Heart right ventricle (tissue), 16 donors: Measurements from ENCODE around the gene PPP1R15A. TPM values are rescaled to one million over a fixed set of nuclear protein-coding genes. Genes with fewer than 3 reads are reported as not detected.
"Not testable (repeated sequence)": the region's sequence is repeated elsewhere in the genome, so short reads cannot be mapped to it uniquely, and the experiment has no call there.

Source experiments
- ATAC-seq, 8 donors: fragments of 200-7000 bp; cut with Tn5 transposase; one replicate each; pipeline ENCODE4 v1.9.1; 2020; ENCODE audit warnings: mild to moderate bottlenecking in 8 of 8, moderate library complexity in 8 of 8, moderate number of reproducible peaks in 1 of 8
- DNase-seq, 2 donors: peaks; one replicate each; pipeline ENCODE4 v3.0.0-alpha.2; 2020
- H3K27ac ChIP-seq, 10 donors: fragments of 200-600 bp; sonication (generic) in 2 of 10; one replicate each; pipeline versions ENCODE4 v1.5.0 to v1.8.0; 2020 to 2022; ENCODE audit warnings: mild to moderate bottlenecking in 3 of 10
- H3K27me3 ChIP-seq, 7 donors: fragments of 200-600 bp; one replicate each; pipeline ENCODE4 v1.8.0; 2021 to 2022; ENCODE audit warnings: mild to moderate bottlenecking in 2 of 7
- H3K36me3 ChIP-seq, 9 donors: fragments of 200-600 bp; sonication (generic) in 1 of 9; one replicate each; pipeline versions ENCODE4 v1.5.0 to v1.8.0; 2020 to 2022; ENCODE audit warnings: mild to moderate bottlenecking in 2 of 9
- H3K4me1 ChIP-seq, 9 donors: fragments of 200-600 bp; sonication (generic) in 1 of 9; one replicate each; pipeline versions ENCODE4 v1.5.0 to v1.8.0; 2020 to 2022; ENCODE audit warnings: mild to moderate bottlenecking in 4 of 9
- H3K4me3 ChIP-seq, 10 donors: fragments of 200-600 bp; sonication (generic) in 2 of 10; one replicate each; pipeline versions ENCODE4 v1.5.0 to v1.8.0; 2020 to 2022; ENCODE audit warnings: mild to moderate bottlenecking in 7 of 10, moderate library complexity in 2 of 10
- H3K9me3 ChIP-seq, 11 donors: fragments of 200-600 bp in 10 of 11; sonication (generic) in 2 of 11; one replicate each; pipeline versions ENCODE4 v1.5.0 to v1.8.0; 2013 to 2022; ENCODE audit warnings: mild to moderate bottlenecking in 2 of 11, control low read depth in 1 of 11, moderate library complexity in 1 of 11
- CTCF ChIP-seq, 9 donors: fragments of 200-600 bp; sonication (generic) in 2 of 9; IDR thresholded peaks; one replicate each; pipeline versions ENCODE4 v1.5.0 to v1.8.0; 2021 to 2022; ENCODE audit warnings: antibody characterized with exemption in 9 of 9, mild to moderate bottlenecking in 5 of 9, moderate library complexity in 1 of 9
- WGBS, 2 donors: extraction: QIAGEN DNeasy Blood & Tissue Kit; methylation state at CpG; one replicate each; pipeline ENCODE4 v1.1.7; 2013; ENCODE audit warnings: inconsistent platforms in 1 of 2; 5-methylcytosine and 5-hydroxymethylcytosine counted together
- intact Hi-C, 10 donors: fragments of 100-400 bp; cut with DNase I; formaldehyde crosslinking; loops; one replicate each; pipeline versions ENCODE4 v1.11.1 to v1.14.2; 2022
- polyA plus RNA-seq, 2 donors: library from polyadenylated mRNA; stranded (reverse); fragments of 200-250 nt; gene quantifications; one replicate each; pipeline ENCODE4 v1.2.3, GENCODE V29; 2013
- total RNA-seq, 10 donors: library from RNA; stranded (reverse); fragmentation: NEBNext Ultra II Directional in 3 of 10; extraction: Animal tissue kit (Norgen Biotek cat#: 25700) in 3 of 10; gene quantifications; one replicate each; pipeline versions ENCODE4 v1.2.1 to v1.2.4, GENCODE V29; 2021 to 2023
- donor health status: Arrhythmogenic right ventricular cardiomyopathy.
- donor health status: ischemic (EF 13 %, LVEDD 7.1; RV severe dilation, severe dysfunction).
- donor health status: healthy with polysubstance abuse.
- donor health status: DM: no; HTN: yes; CAD: no.
- donor health status: DM: no; HTN: no; CAD: no.
- donor health status: ischemic (EF 25% LVEDD 6.9; RV normal size, moderate dysfunction).
- donor health status: ischemic (EF 25% LVEDD 5.7; RV mildly dilated, moderate dysfunction).
- donor health status: healthy.
- donor health status: DM: yes; HTN: yes; CAD: no.
- donor health status: Ischemic cardiomyopathy.
- donor health status: ischemic (EF 35%, LVEDD 5.7; RV mildly dilated, moderate dysfunction).
- donor health status: nonischemic (EF 11% LVEDD 7.7; RV severe dilation, severe dysfunction).
- donor health status: DM: yes; HTN: yes; CAD: no.
- donor health status: PGD.
- donor health status: ischemic (EF 29% LVEDD 5.4; RV normal size, mild dysfunction).
- donor health status: nonischemic (EF 23%, LVEDD 6.1; RV moderate dilation, normal function).

The PPP1R15A gene
- total and polyA plus RNA-seq, 12 donors, result 55.4 to 192 (median 73.7) TPM

GRCh38 chr19:48906324-48906723 lies 34.1 kb downstream of the PPP1R15A start:
- Histone ChIP-seq H3K4me1 (peaks cover 9 to 41% (median 27%) of the 10 kb centered on the region in 9 donors), H3K27ac (no peak overlapping the region), H3K9me3 (no peaks in the 10 kb centered on the region), H3K4me3 (no peak overlapping the region), H3K27me3 (no peaks in the 10 kb centered on the region), H3K36me3 (peaks cover 0 to 90% (median 52%) of the 10 kb centered on the region in 9 donors)
- no peak for DNase-seq
- TF ChIP-seq CTCF (IDR thresholded peaks at IDR 0.05), result no peak
- WGBS, 2 donors, result 95 to 97% methylated on average over 10 of the region's 10 CpGs
- ATAC-seq, result no peak
- intact Hi-C loops, result no loop called here

- no peak for DNase-seq
- Histone ChIP-seq H3K4me3 (no peak overlapping the region), H3K27me3 (no peaks in the 10 kb centered on the region), H3K9me3 (no peaks in the 10 kb centered on the region), H3K4me1 (peaks cover 3 to 28% (median 13%) of the 10 kb centered on the region in 9 donors), H3K36me3 (peaks cover 0 to 91% (median 59%) of the 10 kb centered on the region in 9 donors), H3K27ac (peak overlapping the region in 8 of 10 donors; percentile 26 to 80 (median 54))
- no peak for TF ChIP-seq CTCF (IDR thresholded peaks at IDR 0.05)
- peak in 3 of 8 donors; percentile 31 to 36 (median 35) for ATAC-seq
- intact Hi-C loops, result no loop called here
- 84 to 85% methylated on average over 14 of the region's 14 CpGs for WGBS, 2 donors
Observed at GRCh38 chr19:48907671-48908070, 35.5 kb downstream of the PPP1R15A start.

DNA sequence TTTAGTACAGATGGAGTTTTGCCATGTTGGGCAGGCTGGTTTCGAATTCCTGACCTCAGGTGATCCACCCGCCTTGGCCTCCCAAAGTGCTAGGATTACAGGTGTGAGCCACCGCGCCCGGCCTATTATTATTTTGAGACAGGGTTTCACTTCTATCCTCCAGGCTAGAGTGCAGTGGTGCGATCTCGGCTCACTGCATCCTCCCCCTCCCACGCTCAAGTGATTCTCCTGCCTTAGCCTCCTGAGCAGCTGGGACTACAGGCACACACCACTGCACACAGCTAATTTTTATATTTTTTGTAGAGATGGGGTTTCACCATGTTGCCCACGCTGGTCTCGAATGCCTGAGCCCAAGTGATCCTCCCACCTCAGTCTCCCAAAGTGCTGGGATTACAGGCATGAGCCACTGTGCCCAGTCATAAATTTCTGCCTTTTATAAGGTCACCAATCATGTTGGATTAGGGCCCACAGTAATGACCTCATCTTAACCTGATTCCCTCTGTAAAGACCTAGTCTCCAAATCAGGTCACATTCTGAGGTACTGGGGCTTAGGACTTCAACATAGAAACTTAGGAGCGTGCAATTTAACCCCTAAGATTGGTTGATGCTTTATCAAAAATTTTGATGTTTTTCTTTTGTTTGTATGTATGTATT lies 37.3 kb downstream of the PPP1R15A start:
- H3K9me3 ChIP-seq, DNase-seq, intact Hi-C loops, ATAC-seq, H3K4me3 ChIP-seq, H3K27me3 ChIP-seq: not testable (repeated sequence)
- WGBS, 2 donors, result 93 to 94% methylated on average over 11 of the region's 11 CpGs
- peaks cover 4 to 98% (median 74%) of the 10 kb centered on the region in 9 donors for H3K36me3 ChIP-seq
- peak overlapping the region in 9 of 10 donors; percentile 9 to 80 (median 54) for H3K27ac ChIP-seq
- H3K4me1 ChIP-seq, result peaks cover 0 to 23% (median 9%) of the 10 kb centered on the region in 9 donors

GRCh38 chr19:48910803-48911202 lies 38.6 kb downstream of the PPP1R15A start:
- ATAC-seq (no peak), DNase-seq (no peak)
- Histone ChIP-seq H3K36me3 (peaks cover 4 to 98% (median 67%) of the 10 kb centered on the region in 9 donors), H3K27ac (peak overlapping the region in 2 of 10 donors; percentile 1 to 30), H3K9me3 (no peaks in the 10 kb centered on the region), H3K4me1 (peaks cover 0 to 23% (median 9%) of the 10 kb centered on the region in 9 donors), H3K27me3 (no peaks in the 10 kb centered on the region), H3K4me3 (no peak overlapping the region)
- 85 to 90% methylated on average over 2 of the region's 2 CpGs for WGBS, 2 donors
- no peak for TF ChIP-seq CTCF (IDR thresholded peaks at IDR 0.05)
- intact Hi-C loops, result no loop called here
